Uterus (tissue), 4 donors: Measurements from ENCODE around the gene CHST11. TPM values are rescaled to one million over a fixed set of nuclear protein-coding genes. Genes with fewer than 3 reads are reported as not detected.

Experiments
- DNase-seq, 2 donors: peaks; one replicate each; pipeline ENCODE4 v3.0.0-alpha.2; 2019 to 2020
- H3K27ac ChIP-seq, 2 donors: fragments of 200-600 bp; sonication (generic); 1 replicate in 1 of 2; 2 replicates in 1 of 2; pipeline ENCODE4 v1.5.1; 2016 to 2018
- H3K27me3 ChIP-seq, 2 donors: fragments of 200-600 bp; sonication (generic); one replicate each; pipeline ENCODE4 v1.5.1; 2018 to 2019; ENCODE audit warnings: control low read depth in 1 of 2
- H3K36me3 ChIP-seq, 2 donors: fragments of 200-600 bp; sonication (generic); one replicate each; pipeline ENCODE4 v1.5.1; 2019; ENCODE audit warnings: control low read depth in 1 of 2
- H3K4me1 ChIP-seq, 2 donors: fragments of 200-600 bp; sonication (generic); one replicate each; pipeline ENCODE4 v1.5.1; 2018 to 2019; ENCODE audit warnings: control low read depth in 1 of 2
- H3K4me3 ChIP-seq, 2 donors: fragments of 200-600 bp; sonication (generic); 1 replicate in 1 of 2; 2 replicates in 1 of 2; pipeline ENCODE4 v1.5.1; 2018 to 2019; ENCODE audit warnings: mild to moderate bottlenecking in 1 of 2
- H3K9me3 ChIP-seq, 2 donors: fragments of 200-600 bp; sonication (generic); one replicate each; pipeline ENCODE4 v1.5.1; 2019; ENCODE audit warnings: control low read depth in 1 of 2
- POLR2A ChIP-seq, 2 donors: fragments of 450-650 bp; IDR thresholded peaks; one replicate each; pipeline ENCODE4 v1.6.1; 2016; ENCODE audit warnings: antibody characterized with exemption in 2 of 2, mild to moderate bottlenecking in 1 of 2, moderate library complexity in 1 of 2
- intact Hi-C: fragments of 100-400 bp; cut with DNase I; formaldehyde crosslinking; loops from one replicate; pipeline ENCODE4 v1.15.1; 2023; ENCODE audit warnings: low total_unique reads
- total RNA-seq, 4 donors: library from RNA; depleted of rRNA in 3 of 4; stranded (reverse); fragments of >200 nt in 3 of 4; gene quantifications; one replicate each; pipeline versions ENCODE4 v1.1.0 to v1.2.4, GENCODE V29; 2014 to 2023
- TF ChIP-seq, protein P1 (sequence below), 4 experiments: fragments of 200-600 bp in 2 of 4; fragments of 450-650 bp in 2 of 4; sonication (generic) in 2 of 4; IDR thresholded peaks; one replicate each; pipeline ENCODE4 v1.5.1; 2016 to 2019; ENCODE audit warnings: antibody characterized with exemption in 4 of 4, mild to moderate bottlenecking in 2 of 4, moderate library complexity in 1 of 4
- donor health status: DM: yes; HTN: yes; CAD: no.

The CHST11 gene
- total RNA-seq, 4 donors from 2014 or later, result 21.0 to 82.1 (median 58.7) TPM

DNA sequence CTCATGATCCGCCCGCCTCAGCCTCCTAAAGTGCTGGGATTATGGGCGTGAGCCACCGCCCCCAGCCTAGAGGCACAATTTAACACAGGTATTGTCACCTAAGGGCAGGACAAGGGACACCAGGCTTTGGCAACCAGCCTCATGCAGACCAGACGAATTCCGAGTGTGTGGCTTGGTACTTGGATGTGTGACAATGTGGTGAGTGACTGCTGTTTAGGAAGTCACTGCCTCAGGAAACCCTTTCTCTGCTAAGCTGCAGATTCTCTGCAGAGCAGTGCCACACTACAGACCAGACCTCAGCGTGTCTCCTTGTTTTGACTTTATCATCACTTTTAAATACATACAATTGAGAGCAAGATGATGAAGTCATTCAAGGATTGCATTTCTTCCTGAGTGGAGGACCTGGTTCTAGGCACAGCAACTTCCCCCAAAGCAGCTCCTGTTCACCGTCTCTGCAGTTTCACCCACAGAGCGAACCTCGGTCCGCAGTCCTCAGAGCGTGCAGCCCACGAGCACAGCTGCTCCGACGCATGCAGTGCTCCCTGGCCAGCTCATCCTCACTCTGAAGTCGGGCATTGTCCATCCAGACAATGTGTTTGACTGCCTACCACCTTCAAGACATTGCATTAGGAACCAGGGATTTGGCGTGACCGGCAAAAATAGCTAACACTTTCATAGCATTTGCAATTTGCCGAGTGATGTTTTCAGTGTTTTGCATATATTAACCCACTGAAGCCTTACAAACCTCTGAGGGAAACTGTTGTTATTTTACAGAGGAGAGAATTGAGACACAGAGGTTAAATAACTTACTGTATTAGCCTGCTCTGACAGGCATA, 235.2 kb downstream of the CHST11 start:
- no peaks in the 10 kb centered on the region for H3K36me3 ChIP-seq
- DNase-seq, result no peak
- no peaks in the 10 kb centered on the region for H3K27me3 ChIP-seq
- H3K27ac ChIP-seq, result no peak overlapping the region
- H3K9me3 ChIP-seq, result no peaks in the 10 kb centered on the region
- TF ChIP-seq, protein P1, sequence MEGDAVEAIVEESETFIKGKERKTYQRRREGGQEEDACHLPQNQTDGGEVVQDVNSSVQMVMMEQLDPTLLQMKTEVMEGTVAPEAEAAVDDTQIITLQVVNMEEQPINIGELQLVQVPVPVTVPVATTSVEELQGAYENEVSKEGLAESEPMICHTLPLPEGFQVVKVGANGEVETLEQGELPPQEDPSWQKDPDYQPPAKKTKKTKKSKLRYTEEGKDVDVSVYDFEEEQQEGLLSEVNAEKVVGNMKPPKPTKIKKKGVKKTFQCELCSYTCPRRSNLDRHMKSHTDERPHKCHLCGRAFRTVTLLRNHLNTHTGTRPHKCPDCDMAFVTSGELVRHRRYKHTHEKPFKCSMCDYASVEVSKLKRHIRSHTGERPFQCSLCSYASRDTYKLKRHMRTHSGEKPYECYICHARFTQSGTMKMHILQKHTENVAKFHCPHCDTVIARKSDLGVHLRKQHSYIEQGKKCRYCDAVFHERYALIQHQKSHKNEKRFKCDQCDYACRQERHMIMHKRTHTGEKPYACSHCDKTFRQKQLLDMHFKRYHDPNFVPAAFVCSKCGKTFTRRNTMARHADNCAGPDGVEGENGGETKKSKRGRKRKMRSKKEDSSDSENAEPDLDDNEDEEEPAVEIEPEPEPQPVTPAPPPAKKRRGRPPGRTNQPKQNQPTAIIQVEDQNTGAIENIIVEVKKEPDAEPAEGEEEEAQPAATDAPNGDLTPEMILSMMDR (IDR thresholded peaks at IDR 0.05), result no peak
- TF ChIP-seq POLR2A (IDR thresholded peaks at IDR 0.05), result no peak
- no peaks in the 10 kb centered on the region for H3K4me1 ChIP-seq
- intact Hi-C loops, result no loop called here
- H3K4me3 ChIP-seq, result no peak overlapping the region

DNA sequence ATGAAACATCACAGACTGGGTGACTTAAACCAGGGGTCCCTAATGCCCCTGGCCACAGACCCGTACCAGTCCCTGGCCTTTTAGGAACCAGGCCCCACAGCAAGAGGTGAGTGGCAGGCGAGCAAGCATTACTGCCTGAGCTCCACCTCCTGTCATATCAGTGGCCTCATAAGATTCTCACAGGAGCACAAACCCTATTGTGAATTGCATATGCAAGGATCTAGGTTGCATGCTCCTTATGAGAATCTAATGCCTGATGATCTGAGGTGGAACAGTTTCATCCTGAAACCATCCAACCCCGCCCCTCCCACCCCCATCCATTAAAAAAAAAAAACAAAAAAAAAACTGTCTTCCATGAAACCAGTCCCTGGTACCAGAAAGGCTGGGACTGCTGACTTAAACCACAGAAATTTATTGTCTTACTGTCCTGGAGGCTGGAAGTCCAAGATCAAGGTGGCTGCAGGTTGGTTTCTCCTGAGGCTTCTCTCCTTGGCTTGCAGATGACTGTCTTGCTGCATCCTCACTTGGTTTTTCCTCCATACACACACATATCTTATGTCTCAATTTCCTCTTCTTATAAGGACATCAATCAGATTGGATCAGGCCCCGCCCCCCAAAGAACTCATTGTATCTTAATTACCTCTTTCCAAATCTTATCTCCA, 235.9 kb downstream of the CHST11 start:
- no peak overlapping the region for H3K27ac ChIP-seq
- H3K4me1 ChIP-seq, result no peaks in the 10 kb centered on the region
- no peak for DNase-seq
- H3K36me3 ChIP-seq, result no peaks in the 10 kb centered on the region
- no peak for TF ChIP-seq POLR2A (IDR thresholded peaks at IDR 0.05)
- TF ChIP-seq, protein P1 (IDR thresholded peaks at IDR 0.05), result no peak
- no peaks in the 10 kb centered on the region for H3K27me3 ChIP-seq
- no peaks in the 10 kb centered on the region for H3K9me3 ChIP-seq
- intact Hi-C loops, result no loop called here
- H3K4me3 ChIP-seq, result no peak overlapping the region

GRCh38 chr12:104693493-104693892, 236.7 kb downstream of the CHST11 start:
- no peaks in the 10 kb centered on the region for H3K4me1 ChIP-seq
- H3K27ac ChIP-seq, result no peak overlapping the region
- H3K36me3 ChIP-seq, result no peaks in the 10 kb centered on the region
- H3K9me3 ChIP-seq, result no peaks in the 10 kb centered on the region
- no peak overlapping the region for H3K4me3 ChIP-seq
- intact Hi-C loops, result no loop called here
- H3K27me3 ChIP-seq, result no peaks in the 10 kb centered on the region
- DNase-seq, result no peak
- TF ChIP-seq, protein P1 (IDR thresholded peaks at IDR 0.05), result no peak
- TF ChIP-seq POLR2A (IDR thresholded peaks at IDR 0.05), result no peak

- H3K27me3 ChIP-seq, result no peaks in the 10 kb centered on the region
- H3K4me1 ChIP-seq, result no peaks in the 10 kb centered on the region
- H3K36me3 ChIP-seq, result no peaks in the 10 kb centered on the region
- TF ChIP-seq, protein P1 (IDR thresholded peaks at IDR 0.05), result no peak
- TF ChIP-seq POLR2A (IDR thresholded peaks at IDR 0.05), result no peak
- H3K27ac ChIP-seq, result no peak overlapping the region
- intact Hi-C loops, result no loop called here
- H3K9me3 ChIP-seq, result no peaks in the 10 kb centered on the region
- DNase-seq, result no peak
- no peak overlapping the region for H3K4me3 ChIP-seq
Measured at GRCh38 chr12:104694161-104694560, 237.4 kb downstream of the CHST11 start.

GRCh38 chr12:104694711-104695110, 238.0 kb downstream of the CHST11 start:
- H3K36me3 ChIP-seq, result no peaks in the 10 kb centered on the region
- H3K27me3 ChIP-seq, result no peaks in the 10 kb centered on the region
- H3K27ac ChIP-seq, result no peak overlapping the region
- H3K4me1 ChIP-seq, result no peaks in the 10 kb centered on the region
- no peak for DNase-seq
- intact Hi-C loops, result no loop called here
- H3K9me3 ChIP-seq, result no peaks in the 10 kb centered on the region
- no peak overlapping the region for H3K4me3 ChIP-seq
- no peak for TF ChIP-seq POLR2A (IDR thresholded peaks at IDR 0.05)
- TF ChIP-seq, protein P1 (IDR thresholded peaks at IDR 0.05), result no peak
